A549 (cell line): ENCODE data around the gene SPINDOC. TPM values are rescaled to one million over a fixed set of nuclear protein-coding genes. Genes with fewer than 3 reads are reported as not detected.

Source experiments
- ATAC-seq, 2 experiments: fragments of 200-7000 bp in 1 of 2; fragments of >200 bp in 1 of 2; cut with Nextera tagmentation in 1 of 2; cut with Tn5 transposase in 1 of 2; 3 replicates each; pipeline versions ENCODE4 v1.8.0 to v1.9.1; 2018 to 2020; ENCODE audit warnings: mild to moderate bottlenecking in 1 of 2, moderate library complexity in 1 of 2
- CTCF ChIA-PET: fragments of 300-600 bp; sonication (Branson Sonifier 250); formaldehyde crosslinking; extraction: SDS; loops from one replicate; lab custom pipeline; 2021; ENCODE audit warnings: antibody characterized with exemption, inconsistent platforms; lab: Yijun Ruan, JAX
- POLR2A ChIA-PET: fragments of 350-600 bp; formaldehyde crosslinking; extraction: SDS; loops from one replicate; lab custom pipeline; 2021; ENCODE audit warnings: antibody characterized with exemption, inconsistent platforms; lab: Yijun Ruan, JAX
- DNase-seq, 2 experiments: peaks; one replicate each; pipeline versions ENCODE4 v3.0.0 to v3.0.0-alpha.2; 2011 to 2016; ENCODE audit warnings: low read depth in 1 of 2, low spot score in 1 of 2
- FAIRE-seq: peaks from 2 replicates; lab custom pipeline; 2011; peaks lifted over from hg19 to GRCh38; lab: Jason Lieb, UNC
- H3K27ac ChIP-seq, 2 experiments: fragments of >200 bp; sonication (Bioruptor Twin); formaldehyde crosslinking; 3 replicates each; pipeline ENCODE4 v1.5.1; 2016 to 2017
- H3K4me1 ChIP-seq: fragments of >200 bp; sonication (Bioruptor Twin); formaldehyde crosslinking; 3 replicates; pipeline ENCODE4 v1.6.1; 2016
- H3K4me2 ChIP-seq: fragments of >200 bp; sonication (Bioruptor Twin); formaldehyde crosslinking; 3 replicates; pipeline ENCODE4 v1.6.1; 2016
- H3K4me3 ChIP-seq: fragments of >200 bp; sonication (Bioruptor Twin); formaldehyde crosslinking; 3 replicates; pipeline ENCODE4 v1.5.1; 2016
- H3K9me3 ChIP-seq: fragments of >200 bp; sonication (Bioruptor Twin); formaldehyde crosslinking; 3 replicates; pipeline ENCODE4 v1.6.1; 2016
- EHF ChIP-seq: fragments of 250-450 bp; sonication (Bioruptor Pico); IDR thresholded peaks from 2 replicates; pipeline ENCODE4 v1.5.0; 2020; ENCODE audit warnings: mild to moderate bottlenecking
- FOSB ChIP-seq: fragments of 250-450 bp; sonication (Bioruptor Pico); IDR thresholded peaks from 2 replicates; pipeline ENCODE4 v1.5.0; 2020; ENCODE audit warnings: mild to moderate bottlenecking, moderate library complexity
- GATA3 ChIP-seq: IDR thresholded peaks from 2 replicates; pipeline ENCODE4 v1.6.1; 2012; ENCODE audit warnings: borderline replicate concordance
- HOXB13 ChIP-seq: fragments of 250-450 bp; sonication (Bioruptor Pico); IDR thresholded peaks from 2 replicates; pipeline ENCODE4 v1.5.0; 2020; ENCODE audit warnings: low read depth, mild to moderate bottlenecking, moderate library complexity
- HOXB5 ChIP-seq: fragments of 250-450 bp; sonication (Bioruptor Pico); IDR thresholded peaks from 2 replicates; pipeline ENCODE4 v1.5.0; 2020; ENCODE audit warnings: mild to moderate bottlenecking, moderate library complexity
- KDM1A ChIP-seq: fragments of 200-600 bp; sonication (generic); IDR thresholded peaks from 2 replicates; pipeline ENCODE4 v1.6.1; 2016; ENCODE audit warnings: low read depth, mild to moderate bottlenecking
- KDM5A ChIP-seq: fragments of 200-600 bp; sonication (generic); IDR thresholded peaks from 2 replicates; pipeline ENCODE4 v1.6.1; 2016; ENCODE audit warnings: antibody characterized with exemption, mild to moderate bottlenecking
- POLR2AphosphoS2 ChIP-seq: conservative IDR thresholded peaks from 2 replicates; pipeline ENCODE4 v1.6.1; 2012; ENCODE audit warnings: low read length, improper control_type of control experiment, inconsistent platforms
- RAD21 ChIP-seq, 2 experiments: fragments of >200 bp in 1 of 2; sonication (Bioruptor Twin) in 1 of 2; formaldehyde crosslinking in 1 of 2; IDR thresholded peaks in 1 of 2; conservative IDR thresholded peaks in 1 of 2; 2 replicates in 1 of 2; 3 replicates in 1 of 2; pipeline ENCODE4 v1.6.1; 2012 to 2018; ENCODE audit warnings: inconsistent platforms in 1 of 2
- RARB ChIP-seq: fragments of 250-450 bp; sonication (Bioruptor Pico); IDR thresholded peaks from 2 replicates; pipeline ENCODE4 v1.8.0; 2021; ENCODE audit warnings: mild to moderate bottlenecking, moderate library complexity
- REST ChIP-seq: fragments of 200-600 bp; sonication (generic); IDR thresholded peaks from 2 replicates; pipeline ENCODE4 v1.6.1; 2016; ENCODE audit warnings: antibody characterized with exemption, mild to moderate bottlenecking, moderate library complexity
- RNF2 ChIP-seq: fragments of 200-600 bp; sonication (generic); IDR thresholded peaks from 2 replicates; pipeline ENCODE4 v1.6.1; 2016; ENCODE audit warnings: low read depth, mild to moderate bottlenecking, antibody characterized with exemption, moderate library complexity, borderline replicate concordance
- TFCP2L1 ChIP-seq: fragments of 250-450 bp; sonication (Bioruptor Pico); IDR thresholded peaks from 2 replicates; pipeline ENCODE4 v1.5.0; 2021; ENCODE audit warnings: mild to moderate bottlenecking
- ZSCAN20 ChIP-seq: fragments of 250-450 bp; sonication (Bioruptor Pico); IDR thresholded peaks from 2 replicates; pipeline ENCODE4 v1.8.0; 2022; ENCODE audit warnings: mild to moderate bottlenecking, moderate library complexity
- WGBS: methylation state at CpG from one replicate; pipeline ENCODE4 v1.1.6; 2017; ENCODE audit errors: missing lambda C conversion rate; 5-methylcytosine and 5-hydroxymethylcytosine counted together
- polyA plus RNA-seq, 4 experiments: library from polyadenylated mRNA; depleted of rRNA in 3 of 4; stranded (reverse); fragments of >200 nt; fragmentation: RNase III in 1 of 4; extraction: RNeasy Plus Mini Kit Qiagen cat#74134 plus additional on column Dnase treatment in 1 of 4; gene quantifications; 2 replicates in 3 of 4; 3 replicates in 1 of 4; pipeline ENCODE4 v1.2.3, GENCODE V29; 2011 to 2017
- small RNA-seq, 6 experiments: library from RNA; depleted of rRNA; stranded (forward); fragments of <200 nt; gene quantifications; one replicate each; pipeline ENCODE3, GENCODE V24; 2012
- TF ChIP-seq, protein P1 (sequence below): fragments of 450-650 bp; IDR thresholded peaks from 2 replicates; pipeline ENCODE4 v1.6.1; 2014; ENCODE audit warnings: antibody characterized with exemption

Gene SPINDOC
- polyA plus RNA-seq, 2 of the 4 experiments (the other 2 are of a cell fraction): 17.6 to 34.8 TPM

- no peak for TF ChIP-seq REST
- TF ChIP-seq RNF2: no peak
- TF ChIP-seq RAD21 (conservative IDR thresholded peaks at IDR 0.05 in 1 of 2, IDR thresholded peaks at IDR 0.05 in 1 of 2): no peak
Measured at GRCh38 chr11:63874511-63874910, 61.3 kb downstream of the SPINDOC start (continued).

GRCh38 chr11:63875506-63876065 is 62.3 kb downstream of the SPINDOC start:
- DNase-seq: no peak
- Histone ChIP-seq H3K4me1 (peaks cover 45% of the 10 kb centered on the region), H3K9me3 (no peaks in the 10 kb centered on the region), H3K4me3 (no peak overlapping the region), H3K27ac (no peak overlapping the region), H3K4me2 (no peak overlapping the region)
- TF ChIP-seq KDM1A (no peak), HOXB5 (CRISPR knock-in tag) (no peak), KDM5A (no peak)
- no peak for ATAC-seq
- CTCF ChIA-PET: interaction anchor here (0.7 to 4.1 kb wide), 7 partner anchors 10 to 70 kb away, joined by 3 to 32 read pairs (median 5); partner anchors contain the start of gene MARK2
- POLR2A ChIA-PET: interaction anchor here (0.7 kb wide), 1 partner anchor 63 kb away, joined by 3 read pairs; the partner anchor contains the start of gene NAA40
- 99% methylated on average over 8 of the region's 8 CpGs for whole genome bisulfite sequencing
- no peak for FAIRE-seq

- no peak for FAIRE-seq
- DNase-seq: no peak
- no peak for TF ChIP-seq TFCP2L1 (CRISPR knock-in tag)
- no peak for TF ChIP-seq GATA3
- TF ChIP-seq ZSCAN20 (CRISPR knock-in tag): no peak
- no peak for TF ChIP-seq FOSB
- TF ChIP-seq RNF2: no peak
- no peak for TF ChIP-seq POLR2AphosphoS2
- no peak for TF ChIP-seq HOXB13
- no peak for TF ChIP-seq REST
- TF ChIP-seq, protein P1, sequence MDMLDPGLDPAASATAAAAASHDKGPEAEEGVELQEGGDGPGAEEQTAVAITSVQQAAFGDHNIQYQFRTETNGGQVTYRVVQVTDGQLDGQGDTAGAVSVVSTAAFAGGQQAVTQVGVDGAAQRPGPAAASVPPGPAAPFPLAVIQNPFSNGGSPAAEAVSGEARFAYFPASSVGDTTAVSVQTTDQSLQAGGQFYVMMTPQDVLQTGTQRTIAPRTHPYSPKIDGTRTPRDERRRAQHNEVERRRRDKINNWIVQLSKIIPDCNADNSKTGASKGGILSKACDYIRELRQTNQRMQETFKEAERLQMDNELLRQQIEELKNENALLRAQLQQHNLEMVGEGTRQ: no peak
- TF ChIP-seq KDM5A: no peak
- no peak for TF ChIP-seq EHF
- TF ChIP-seq RARB (CRISPR knock-in tag): no peak
- no peaks in the 10 kb centered on the region for H3K9me3 ChIP-seq
- H3K4me2 ChIP-seq: no peak overlapping the region
- no peak overlapping the region for H3K27ac ChIP-seq
- no peak for ATAC-seq
- WGBS: 92% methylated on average over 6 of the region's 6 CpGs
- ChIA-PET CTCF (interaction anchor here (0.6 to 4.1 kb wide), 8 partner anchors 11 to 83 kb away, joined by 3 to 32 read pairs (median 4); partner anchors contain the start of gene MARK2), POLR2A (interaction anchor here (0.6 to 1.0 kb wide), 2 partner anchors 38 to 99 kb away, joined by 3 read pairs; partner anchors contain the start of gene MARK2)
- no peak overlapping the region for H3K4me3 ChIP-seq
- H3K4me1 ChIP-seq: peaks cover 34% of the 10 kb centered on the region
Measured at GRCh38 chr11:63876616-63877015, 63.4 kb downstream of the SPINDOC start.

Small RNAs within 50 kb of the gene (small RNA-seq; reads per million reads assigned to genes)
- gene AP006289.1 (0 reads per million in 6 experiments), gene RN7SL596P (0 reads per million in 6 experiments)

Other genes with a start within 250 kb of the SPINDOC start
- gene PLAAT3, start 199.0 kb upstream of the SPINDOC start, polyA plus RNA-seq (2011; rRNA removed): 65.2 and 71.1 TPM in 2 replicates
- 39.5 to 40.7 TPM (median 40.1 TPM) in 3 replicates for gene PLAAT3, start 199.0 kb upstream of the SPINDOC start, polyA plus RNA-seq (2017; fragmentation: RNase III; extraction: RNeasy Plus Mini Kit Qiagen cat#74134 plus additional on column Dnase treatment)
- gene ATL3, start 142.1 kb upstream of the SPINDOC start, polyA plus RNA-seq (2011; rRNA removed): 45.4 and 50.8 TPM in 2 replicates
- gene ATL3, start 142.1 kb upstream of the SPINDOC start, polyA plus RNA-seq (2017; fragmentation: RNase III; extraction: RNeasy Plus Mini Kit Qiagen cat#74134 plus additional on column Dnase treatment): 26.0 to 26.9 TPM (median 26.3 TPM) in 3 replicates
- gene RTN3, start 132.0 kb upstream of the SPINDOC start, polyA plus RNA-seq (2011; rRNA removed): 167 and 196 TPM in 2 replicates
- 101 to 108 TPM (median 108 TPM) in 3 replicates for gene RTN3, start 132.0 kb upstream of the SPINDOC start, polyA plus RNA-seq (2017; fragmentation: RNase III; extraction: RNeasy Plus Mini Kit Qiagen cat#74134 plus additional on column Dnase treatment)
- 2.4 and 3.0 TPM in 2 replicates for gene ZFTA, start 44.7 kb upstream of the SPINDOC start, polyA plus RNA-seq (2011; rRNA removed)
- gene ZFTA, start 44.7 kb upstream of the SPINDOC start, polyA plus RNA-seq (2017; fragmentation: RNase III; extraction: RNeasy Plus Mini Kit Qiagen cat#74134 plus additional on column Dnase treatment): 5.6 to 6.6 TPM (median 6.5 TPM) in 3 replicates
- gene MARK2, start 25.7 kb downstream of the SPINDOC start, polyA plus RNA-seq (2011; rRNA removed): 24.7 and 28.4 TPM in 2 replicates
- gene MARK2, start 25.7 kb downstream of the SPINDOC start, polyA plus RNA-seq (2017; fragmentation: RNase III; extraction: RNeasy Plus Mini Kit Qiagen cat#74134 plus additional on column Dnase treatment): 19.7 to 20.4 TPM (median 20.2 TPM) in 3 replicates
- gene RCOR2, start 103.7 kb downstream of the SPINDOC start, polyA plus RNA-seq (2011; rRNA removed): 1.8 and 2.5 TPM in 2 replicates
- gene RCOR2, start 103.7 kb downstream of the SPINDOC start, polyA plus RNA-seq (2017; fragmentation: RNase III; extraction: RNeasy Plus Mini Kit Qiagen cat#74134 plus additional on column Dnase treatment): 0.46 to 0.82 TPM (median 0.58 TPM) in 3 replicates
- gene NAA40, start 125.5 kb downstream of the SPINDOC start, polyA plus RNA-seq (2011; rRNA removed): 21.9 and 23.7 TPM in 2 replicates
- 29.8 to 32.0 TPM (median 30.2 TPM) in 3 replicates for gene NAA40, start 125.5 kb downstream of the SPINDOC start, polyA plus RNA-seq (2017; fragmentation: RNase III; extraction: RNeasy Plus Mini Kit Qiagen cat#74134 plus additional on column Dnase treatment)
- 312 and 358 TPM in 2 replicates for gene COX8A, start 161.2 kb downstream of the SPINDOC start, polyA plus RNA-seq (2011; rRNA removed)
- 750 to 794 TPM (median 759 TPM) in 3 replicates for gene COX8A, start 161.2 kb downstream of the SPINDOC start, polyA plus RNA-seq (2017; fragmentation: RNase III; extraction: RNeasy Plus Mini Kit Qiagen cat#74134 plus additional on column Dnase treatment)
- gene OTUB1, start 173.0 kb downstream of the SPINDOC start, polyA plus RNA-seq (2011; rRNA removed): 109 and 113 TPM in 2 replicates
- gene OTUB1, start 173.0 kb downstream of the SPINDOC start, polyA plus RNA-seq (2017; fragmentation: RNase III; extraction: RNeasy Plus Mini Kit Qiagen cat#74134 plus additional on column Dnase treatment): 94.0 to 97.4 TPM (median 95.8 TPM) in 3 replicates
- gene FLRT1, start 222.5 kb downstream of the SPINDOC start, polyA plus RNA-seq (2011; rRNA removed): 0.28 and 0.31 TPM in 2 replicates
- 0.07 to 0.13 TPM (median 0.10 TPM) in 3 replicates for gene FLRT1, start 222.5 kb downstream of the SPINDOC start, polyA plus RNA-seq (2017; fragmentation: RNase III; extraction: RNeasy Plus Mini Kit Qiagen cat#74134 plus additional on column Dnase treatment)